ENCODE measurements around the gene WDR44.
A peak's percentile ranks its signal among the peaks of the same experiment; 100 is the strongest.
"Not testable (repeated sequence)": the region's sequence is repeated elsewhere in the genome, so short reads cannot be mapped to it uniquely, and the experiment has no call there.

The WDR44 gene, protein sequence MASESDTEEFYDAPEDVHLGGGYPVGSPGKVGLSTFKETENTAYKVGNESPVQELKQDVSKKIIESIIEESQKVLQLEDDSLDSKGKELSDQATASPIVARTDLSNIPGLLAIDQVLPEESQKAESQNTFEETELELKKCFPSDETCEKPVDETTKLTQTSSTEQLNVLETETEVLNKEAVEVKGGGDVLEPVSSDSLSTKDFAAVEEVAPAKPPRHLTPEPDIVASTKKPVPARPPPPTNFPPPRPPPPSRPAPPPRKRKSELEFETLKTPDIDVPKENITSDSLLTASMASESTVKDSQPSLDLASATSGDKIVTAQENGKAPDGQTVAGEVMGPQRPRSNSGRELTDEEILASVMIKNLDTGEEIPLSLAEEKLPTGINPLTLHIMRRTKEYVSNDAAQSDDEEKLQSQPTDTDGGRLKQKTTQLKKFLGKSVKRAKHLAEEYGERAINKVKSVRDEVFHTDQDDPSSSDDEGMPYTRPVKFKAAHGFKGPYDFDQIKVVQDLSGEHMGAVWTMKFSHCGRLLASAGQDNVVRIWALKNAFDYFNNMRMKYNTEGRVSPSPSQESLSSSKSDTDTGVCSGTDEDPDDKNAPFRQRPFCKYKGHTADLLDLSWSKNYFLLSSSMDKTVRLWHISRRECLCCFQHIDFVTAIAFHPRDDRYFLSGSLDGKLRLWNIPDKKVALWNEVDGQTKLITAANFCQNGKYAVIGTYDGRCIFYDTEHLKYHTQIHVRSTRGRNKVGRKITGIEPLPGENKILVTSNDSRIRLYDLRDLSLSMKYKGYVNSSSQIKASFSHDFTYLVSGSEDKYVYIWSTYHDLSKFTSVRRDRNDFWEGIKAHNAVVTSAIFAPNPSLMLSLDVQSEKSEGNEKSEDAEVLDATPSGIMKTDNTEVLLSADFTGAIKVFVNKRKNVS

GRCh38 chrX:118345464-118346257 lies at the start of gene WDR44:
Gene WDR44, plus strand, starts transcription at chrX:118346106. Its CDS starts 398 bp downstream, at chrX:118346504.
- DNase-seq (ENCODE audit: low spot score), result peak; percentile 85
- in situ Hi-C loops (cut with MboI; ENCODE audit: low pct_unique_long_range_greater_than_20kb, low sequenced_read_pairs, unreplicated experiment), result no loop called here
- TF ChIP-seq CTCF (IDR thresholded peaks at IDR 0.05; ENCODE audit: extremely low read depth, insufficient read depth, missing control alignments), result no peak

DNA sequence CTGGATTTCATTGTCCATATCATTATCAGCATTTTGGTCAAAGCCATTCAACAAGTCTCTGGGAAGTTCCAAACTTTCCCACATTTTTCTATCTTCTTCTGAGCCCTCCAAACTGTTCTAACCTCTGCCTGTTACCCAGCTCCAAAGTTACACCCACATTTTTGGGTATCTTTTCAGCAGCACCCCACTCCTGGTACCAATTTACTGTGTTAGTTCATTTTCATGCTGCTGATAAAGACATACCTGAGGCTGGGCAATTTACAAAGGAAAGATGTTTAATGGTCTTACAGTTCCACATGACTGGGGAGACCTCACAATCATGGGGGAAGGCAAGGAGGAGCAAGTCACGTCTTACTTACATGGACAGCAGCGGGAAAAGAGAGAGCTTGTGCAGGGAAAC lies 40.1 kb upstream of the WDR44 start:
- in situ Hi-C loops (cut with MboI; ENCODE audit: low pct_unique_long_range_greater_than_20kb, low sequenced_read_pairs, unreplicated experiment); DNase-seq (ENCODE audit: low spot score): not testable (repeated sequence)

DNA sequence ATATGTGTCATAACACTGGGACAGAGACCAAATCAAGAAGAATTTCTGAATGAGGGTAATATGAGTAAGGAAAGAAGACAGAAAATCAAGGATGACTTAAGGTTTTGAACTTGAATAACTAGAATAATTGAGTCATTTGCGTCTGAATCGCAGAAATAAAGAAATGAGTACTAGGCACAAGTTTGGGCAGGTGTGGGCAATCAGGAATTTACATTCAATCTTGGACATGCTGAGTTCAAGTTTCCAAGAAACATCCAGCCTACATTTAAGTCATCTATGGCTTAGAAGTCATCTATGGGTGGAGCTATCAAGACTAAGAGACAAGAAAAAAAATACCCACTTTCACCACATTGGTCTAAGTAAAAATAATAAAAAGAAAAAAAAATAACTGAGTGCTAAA lies 30.4 kb upstream of the WDR44 start:
- in situ Hi-C loops (cut with MboI; ENCODE audit: low pct_unique_long_range_greater_than_20kb, low sequenced_read_pairs, unreplicated experiment), result no loop called here
- DNase-seq (ENCODE audit: low spot score), result no peak
- TF ChIP-seq CTCF (IDR thresholded peaks at IDR 0.05; ENCODE audit: extremely low read depth, insufficient read depth, missing control alignments), result no peak

- no peak for TF ChIP-seq CTCF (IDR thresholded peaks at IDR 0.05; ENCODE audit: extremely low read depth, insufficient read depth, missing control alignments)
- no peak for DNase-seq (ENCODE audit: low spot score)
- in situ Hi-C loops (cut with MboI; ENCODE audit: low pct_unique_long_range_greater_than_20kb, low sequenced_read_pairs, unreplicated experiment), result no loop called here
Measured at GRCh38 chrX:118324588-118324987, 21.3 kb upstream of the WDR44 start.

DNA sequence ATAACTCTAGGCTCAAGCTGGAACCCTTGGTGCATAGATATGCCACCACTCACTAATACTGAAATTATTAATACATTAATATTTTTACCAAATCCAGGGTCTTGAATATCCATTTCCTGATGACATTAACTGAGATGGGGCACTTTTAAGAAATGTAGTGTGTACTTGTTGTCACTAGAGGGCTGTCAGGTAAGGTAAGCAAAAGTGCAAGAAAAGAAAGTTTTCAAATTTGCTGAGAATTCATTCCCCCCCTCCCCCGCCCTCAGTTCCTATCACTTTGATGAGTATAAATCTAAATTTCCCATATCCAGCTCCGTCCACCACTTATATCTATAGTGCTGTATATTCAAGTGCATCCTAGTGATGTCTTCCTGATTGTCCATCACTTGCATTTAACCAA lies 20.5 kb upstream of the WDR44 start:
- in situ Hi-C loops (cut with MboI; ENCODE audit: low pct_unique_long_range_greater_than_20kb, low sequenced_read_pairs, unreplicated experiment), result no loop called here
- DNase-seq (ENCODE audit: low spot score), result no peak
- peak; percentile 47 for TF ChIP-seq CTCF (IDR thresholded peaks at IDR 0.05; ENCODE audit: extremely low read depth, insufficient read depth, missing control alignments)

GRCh38 chrX:118329175-118329574 lies 16.7 kb upstream of the WDR44 start:
- no peak for TF ChIP-seq CTCF (IDR thresholded peaks at IDR 0.05; ENCODE audit: extremely low read depth, insufficient read depth, missing control alignments)
- DNase-seq (ENCODE audit: low spot score), result no peak
- in situ Hi-C loops (cut with MboI; ENCODE audit: low pct_unique_long_range_greater_than_20kb, low sequenced_read_pairs, unreplicated experiment), result no loop called here

Data from GM13977 (cell line).